K562 (cell line): ENCODE data around the gene OBSCN. TPM values are rescaled to one million over a fixed set of nuclear protein-coding genes. Genes with fewer than 3 reads are reported as not detected.

Experiments
- FOXK1 ChIP-seq: sonication (generic); formaldehyde crosslinking; IDR thresholded peaks from 2 replicates; pipeline ENCODE4 v1.8.0; 2022; ENCODE audit warnings: missing genetic modification reagents, mild to moderate bottlenecking, borderline replicate concordance
- GABPA ChIP-seq: fragments of 200-800 bp; sonication (Bioruptor generic); conservative IDR thresholded peaks from 2 replicates; pipeline ENCODE4 v1.6.1; 2016; ENCODE audit warnings: low read depth, missing genetic modification characterization, missing compliant biosample characterization
- MAFG ChIP-seq: fragments of 450-650 bp; conservative IDR thresholded peaks from 2 replicates; pipeline ENCODE4 v1.6.1; 2016; ENCODE audit warnings: missing genetic modification characterization, missing compliant biosample characterization
- NBN ChIP-seq: fragments of 450-650 bp; IDR thresholded peaks from 2 replicates; pipeline ENCODE4 v1.6.1; 2016; ENCODE audit warnings: low read depth, mild to moderate bottlenecking
- NFXL1 ChIP-seq: fragments of 450-650 bp; formaldehyde crosslinking; IDR thresholded peaks from 2 replicates; pipeline ENCODE4 v1.4.0; 2021; ENCODE audit warnings: mild to moderate bottlenecking
- SIN3A ChIP-seq, 2 experiments: fragments of 150-350 bp in 1 of 2; IDR thresholded peaks; 2 replicates each; pipeline ENCODE4 v1.6.1; 2011 to 2016; ENCODE audit warnings: borderline replicate concordance in 2 of 2, low read depth in 2 of 2, low read length in 2 of 2, mild to moderate bottlenecking in 2 of 2, moderate library complexity in 2 of 2; ENCODE audit not compliant: control insufficient read depth in 1 of 2
- SMARCB1 ChIP-seq: IDR thresholded peaks from 2 replicates; pipeline ENCODE4 v1.6.1; 2011; ENCODE audit warnings: improper control_type of control experiment, low read depth; ENCODE audit not compliant: insufficient read length
- SREBF2 ChIP-seq: sonication (generic); formaldehyde crosslinking; IDR thresholded peaks from 2 replicates; pipeline ENCODE4 v1.4.0; 2020; ENCODE audit warnings: mild to moderate bottlenecking, missing genetic modification reagents
- STAG1 ChIP-seq: sonication (generic); formaldehyde crosslinking; IDR thresholded peaks from 2 replicates; pipeline ENCODE4 v1.5.0; 2020; ENCODE audit warnings: missing genetic modification reagents, borderline replicate concordance
- ZFPM2 ChIP-seq: fragments of 250-450 bp; sonication (Bioruptor Pico); IDR thresholded peaks from 2 replicates; pipeline ENCODE4 v1.5.1; 2022; ENCODE audit warnings: mild to moderate bottlenecking
- ZNF121 ChIP-seq: sonication (generic); formaldehyde crosslinking; conservative IDR thresholded peaks from 2 replicates; pipeline ENCODE4 v1.8.0; 2022; ENCODE audit warnings: missing genetic modification reagents
- ZNF766 ChIP-seq: fragments of 200-800 bp; sonication (Bioruptor generic); conservative IDR thresholded peaks from 2 replicates; pipeline ENCODE4 v1.6.1; 2016; ENCODE audit warnings: missing genetic modification characterization, missing compliant biosample characterization
- ZSCAN29 ChIP-seq: fragments of 450-650 bp; IDR thresholded peaks from 2 replicates; pipeline ENCODE4 v1.6.1; 2017
- polyA plus RNA-seq, 8 experiments: library from polyadenylated mRNA; depleted of rRNA in 4 of 8; stranded (reverse) in 5 of 8; unstranded in 3 of 8; fragments of >200 nt; fragmentation: Nextera tagmentation in 2 of 8; fragmentation: Illumina TruSeq in 1 of 8; extraction: Ambion mirVana in 2 of 8; extraction: Trizol in 1 of 8; gene quantifications; 2 replicates each; pipeline versions ENCODE4 v1.2.1 to v1.2.3, GENCODE V29; 2011 to 2014; ENCODE audit warnings: inconsistent platforms in 1 of 8, missing spikeins in 1 of 8
- total RNA-seq, 7 experiments: library from RNA; depleted of rRNA in 6 of 7; stranded (reverse); fragments of >200 nt in 6 of 7; fragmentation: Illumina TruSeq in 2 of 7; extraction: Trizol in 2 of 7; gene quantifications; 2 replicates each; pipeline versions ENCODE4 v1.2.1 to v1.2.3, GENCODE V29; 2011 to 2021; ENCODE audit warnings: low replicate concordance in 1 of 7
- TF ChIP-seq, protein P1 (sequence below): IDR thresholded peaks from 2 replicates; pipeline ENCODE4 v1.6.1; 2011; ENCODE audit warnings: borderline replicate concordance, low read depth, mild to moderate bottlenecking, moderate library complexity, low read length; ENCODE audit not compliant: insufficient read depth, poor library complexity, severe bottlenecking
- TF ChIP-seq, protein P2 (sequence below): fragments of 250-450 bp; sonication (Bioruptor Pico); IDR thresholded peaks from 2 replicates; pipeline ENCODE4 v1.8.0; 2022; ENCODE audit warnings: inconsistent platforms
- TF ChIP-seq, protein P3 (sequence below): fragments of 450-650 bp; formaldehyde crosslinking; IDR thresholded peaks from 2 replicates; pipeline ENCODE4 v1.4.0; 2022; ENCODE audit warnings: missing genetic modification characterization
- TF ChIP-seq, protein P4 (sequence below), 2 experiments: fragments of 450-650 bp; IDR thresholded peaks; 2 replicates each; pipeline ENCODE4 v1.6.1; 2016
- TF ChIP-seq, protein P5 (sequence below): sonication (generic); formaldehyde crosslinking; IDR thresholded peaks from 2 replicates; pipeline ENCODE4 v1.9.0; 2022; ENCODE audit warnings: mild to moderate bottlenecking, missing genetic modification reagents
- TF ChIP-seq, protein P6 (sequence below): fragments of 450-650 bp; IDR thresholded peaks from 2 replicates; pipeline ENCODE4 v1.7.0; 2016; ENCODE audit warnings: borderline replicate concordance

Gene OBSCN
- total and polyA plus RNA-seq, 9 of the 15 experiments (the other 6 are each of a cell fraction or from before 2014, with no cell fraction given), result 0.18 to 19.7 (median 3.6) TPM

DNA sequence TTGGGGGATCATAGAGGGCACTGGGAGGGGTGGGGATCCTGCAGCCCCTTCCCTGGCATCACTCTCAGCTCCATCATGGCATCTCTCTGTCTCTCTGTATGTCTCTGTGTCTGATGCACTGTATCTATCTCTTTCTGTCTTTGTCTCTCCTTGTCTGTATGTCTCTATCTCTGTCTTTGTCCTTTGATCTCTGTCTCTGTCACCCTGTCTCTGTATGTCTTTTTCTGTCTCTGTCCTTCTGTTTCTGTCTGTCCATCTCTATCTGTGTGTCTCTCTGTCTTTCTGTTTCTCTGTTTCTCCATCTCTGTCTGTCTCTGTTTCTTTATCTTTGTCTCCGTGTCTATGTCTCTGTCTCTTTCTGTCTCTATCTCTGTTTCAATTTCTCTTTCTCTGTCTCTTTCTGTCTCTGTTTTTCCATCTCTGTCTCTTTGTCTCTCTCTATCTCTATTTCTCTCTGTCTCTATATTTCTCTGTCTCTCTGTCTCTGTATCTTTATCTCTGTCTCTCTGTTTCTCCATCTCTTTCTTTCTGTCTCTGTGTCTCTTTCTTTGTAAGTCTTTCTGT is 142.4 kb downstream of the OBSCN start (continued):
- TF ChIP-seq, protein P1, sequence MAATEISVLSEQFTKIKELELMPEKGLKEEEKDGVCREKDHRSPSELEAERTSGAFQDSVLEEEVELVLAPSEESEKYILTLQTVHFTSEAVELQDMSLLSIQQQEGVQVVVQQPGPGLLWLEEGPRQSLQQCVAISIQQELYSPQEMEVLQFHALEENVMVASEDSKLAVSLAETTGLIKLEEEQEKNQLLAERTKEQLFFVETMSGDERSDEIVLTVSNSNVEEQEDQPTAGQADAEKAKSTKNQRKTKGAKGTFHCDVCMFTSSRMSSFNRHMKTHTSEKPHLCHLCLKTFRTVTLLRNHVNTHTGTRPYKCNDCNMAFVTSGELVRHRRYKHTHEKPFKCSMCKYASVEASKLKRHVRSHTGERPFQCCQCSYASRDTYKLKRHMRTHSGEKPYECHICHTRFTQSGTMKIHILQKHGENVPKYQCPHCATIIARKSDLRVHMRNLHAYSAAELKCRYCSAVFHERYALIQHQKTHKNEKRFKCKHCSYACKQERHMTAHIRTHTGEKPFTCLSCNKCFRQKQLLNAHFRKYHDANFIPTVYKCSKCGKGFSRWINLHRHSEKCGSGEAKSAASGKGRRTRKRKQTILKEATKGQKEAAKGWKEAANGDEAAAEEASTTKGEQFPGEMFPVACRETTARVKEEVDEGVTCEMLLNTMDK, result no peak
- TF ChIP-seq MAFG (no peak), ZNF766 (CRISPR knock-in tag) (no peak), NFXL1 (CRISPR knock-in tag) (no peak), ZSCAN29 (no peak), FOXK1 (no peak), ZNF121 (CRISPR knock-in tag) (no peak), GABPA (tag) (no peak), STAG1 (CRISPR knock-in tag) (no peak), ZFPM2 (no peak), SIN3A (IDR thresholded peaks at IDR 0.05; ENCODE audit: borderline replicate concordance in 2 of 2, control insufficient read depth in 1 of 2, low read depth in 2 of 2, low read length in 2 of 2) (no peak), SREBF2 (CRISPR knock-in tag) (no peak), SMARCB1 (no peak), NBN (no peak)
- TF ChIP-seq, protein P2, sequence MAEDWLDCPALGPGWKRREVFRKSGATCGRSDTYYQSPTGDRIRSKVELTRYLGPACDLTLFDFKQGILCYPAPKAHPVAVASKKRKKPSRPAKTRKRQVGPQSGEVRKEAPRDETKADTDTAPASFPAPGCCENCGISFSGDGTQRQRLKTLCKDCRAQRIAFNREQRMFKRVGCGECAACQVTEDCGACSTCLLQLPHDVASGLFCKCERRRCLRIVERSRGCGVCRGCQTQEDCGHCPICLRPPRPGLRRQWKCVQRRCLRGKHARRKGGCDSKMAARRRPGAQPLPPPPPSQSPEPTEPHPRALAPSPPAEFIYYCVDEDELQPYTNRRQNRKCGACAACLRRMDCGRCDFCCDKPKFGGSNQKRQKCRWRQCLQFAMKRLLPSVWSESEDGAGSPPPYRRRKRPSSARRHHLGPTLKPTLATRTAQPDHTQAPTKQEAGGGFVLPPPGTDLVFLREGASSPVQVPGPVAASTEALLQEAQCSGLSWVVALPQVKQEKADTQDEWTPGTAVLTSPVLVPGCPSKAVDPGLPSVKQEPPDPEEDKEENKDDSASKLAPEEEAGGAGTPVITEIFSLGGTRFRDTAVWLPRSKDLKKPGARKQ, result no peak
- TF ChIP-seq, protein P3, sequence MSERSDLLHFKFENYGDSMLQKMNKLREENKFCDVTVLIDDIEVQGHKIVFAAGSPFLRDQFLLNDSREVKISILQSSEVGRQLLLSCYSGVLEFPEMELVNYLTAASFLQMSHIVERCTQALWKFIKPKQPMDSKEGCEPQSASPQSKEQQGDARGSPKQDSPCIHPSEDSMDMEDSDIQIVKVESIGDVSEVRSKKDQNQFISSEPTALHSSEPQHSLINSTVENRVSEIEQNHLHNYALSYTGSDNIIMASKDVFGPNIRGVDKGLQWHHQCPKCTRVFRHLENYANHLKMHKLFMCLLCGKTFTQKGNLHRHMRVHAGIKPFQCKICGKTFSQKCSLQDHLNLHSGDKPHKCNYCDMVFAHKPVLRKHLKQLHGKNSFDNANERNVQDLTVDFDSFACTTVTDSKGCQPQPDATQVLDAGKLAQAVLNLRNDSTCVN, result peak; percentile 70
- TF ChIP-seq, protein P4, sequence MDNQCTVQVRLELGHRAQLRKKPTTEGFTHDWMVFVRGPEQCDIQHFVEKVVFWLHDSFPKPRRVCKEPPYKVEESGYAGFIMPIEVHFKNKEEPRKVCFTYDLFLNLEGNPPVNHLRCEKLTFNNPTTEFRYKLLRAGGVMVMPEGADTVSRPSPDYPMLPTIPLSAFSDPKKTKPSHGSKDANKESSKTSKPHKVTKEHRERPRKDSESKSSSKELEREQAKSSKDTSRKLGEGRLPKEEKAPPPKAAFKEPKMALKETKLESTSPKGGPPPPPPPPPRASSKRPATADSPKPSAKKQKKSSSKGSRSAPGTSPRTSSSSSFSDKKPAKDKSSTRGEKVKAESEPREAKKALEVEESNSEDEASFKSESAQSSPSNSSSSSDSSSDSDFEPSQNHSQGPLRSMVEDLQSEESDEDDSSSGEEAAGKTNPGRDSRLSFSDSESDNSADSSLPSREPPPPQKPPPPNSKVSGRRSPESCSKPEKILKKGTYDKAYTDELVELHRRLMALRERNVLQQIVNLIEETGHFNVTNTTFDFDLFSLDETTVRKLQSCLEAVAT (IDR thresholded peaks at IDR 0.05), result peak in 1 of 2 experiments; percentile 62; a peak in 1 of 4 replicates
- TF ChIP-seq, protein P5, sequence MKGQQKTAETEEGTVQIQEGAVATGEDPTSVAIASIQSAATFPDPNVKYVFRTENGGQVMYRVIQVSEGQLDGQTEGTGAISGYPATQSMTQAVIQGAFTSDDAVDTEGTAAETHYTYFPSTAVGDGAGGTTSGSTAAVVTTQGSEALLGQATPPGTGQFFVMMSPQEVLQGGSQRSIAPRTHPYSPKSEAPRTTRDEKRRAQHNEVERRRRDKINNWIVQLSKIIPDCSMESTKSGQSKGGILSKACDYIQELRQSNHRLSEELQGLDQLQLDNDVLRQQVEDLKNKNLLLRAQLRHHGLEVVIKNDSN (CRISPR knock-in tag), result no peak
- TF ChIP-seq, protein P6, sequence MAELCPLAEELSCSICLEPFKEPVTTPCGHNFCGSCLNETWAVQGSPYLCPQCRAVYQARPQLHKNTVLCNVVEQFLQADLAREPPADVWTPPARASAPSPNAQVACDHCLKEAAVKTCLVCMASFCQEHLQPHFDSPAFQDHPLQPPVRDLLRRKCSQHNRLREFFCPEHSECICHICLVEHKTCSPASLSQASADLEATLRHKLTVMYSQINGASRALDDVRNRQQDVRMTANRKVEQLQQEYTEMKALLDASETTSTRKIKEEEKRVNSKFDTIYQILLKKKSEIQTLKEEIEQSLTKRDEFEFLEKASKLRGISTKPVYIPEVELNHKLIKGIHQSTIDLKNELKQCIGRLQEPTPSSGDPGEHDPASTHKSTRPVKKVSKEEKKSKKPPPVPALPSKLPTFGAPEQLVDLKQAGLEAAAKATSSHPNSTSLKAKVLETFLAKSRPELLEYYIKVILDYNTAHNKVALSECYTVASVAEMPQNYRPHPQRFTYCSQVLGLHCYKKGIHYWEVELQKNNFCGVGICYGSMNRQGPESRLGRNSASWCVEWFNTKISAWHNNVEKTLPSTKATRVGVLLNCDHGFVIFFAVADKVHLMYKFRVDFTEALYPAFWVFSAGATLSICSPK, result peak; percentile 80; the same call in 1 of the 2 replicates
